CD14-positive monocyte (primary cell): ENCODE results near the gene LMX1B. TPM values are rescaled to one million over a fixed set of nuclear protein-coding genes. Genes with fewer than 3 reads are reported as not detected.

Experiments
- DNase-seq, 3 donors: peaks; one replicate each; pipeline ENCODE4 v3.0.0-alpha.2; 2011 to 2022
- H2AFZ ChIP-seq: 2 replicates; pipeline ENCODE4 v1.6.0; 2012; ENCODE audit warnings: mild to moderate bottlenecking, low read depth, low read length, inconsistent platforms; ENCODE audit not compliant: insufficient read depth, poor library complexity, severe bottlenecking
- H3K27ac ChIP-seq, 2 donors: 1 replicate in 1 of 2; 2 replicates in 1 of 2; pipeline ENCODE4 v1.5.1; 2012 to 2013; ENCODE audit warnings: low read length in 2 of 2, control low read depth in 1 of 2, inconsistent platforms in 1 of 2, low read depth in 1 of 2, mild to moderate bottlenecking in 1 of 2
- H3K27me3 ChIP-seq, 2 donors: one replicate each; pipeline versions ENCODE4 v1.6.0 to v1.6.1; 2011 to 2013; ENCODE audit warnings: low read length in 2 of 2; ENCODE audit not compliant: control insufficient read depth in 2 of 2, insufficient read depth in 2 of 2
- H3K36me3 ChIP-seq, 2 donors: replicated peaks in 1 of 2; 1 replicate in 1 of 2; 2 replicates in 1 of 2; pipeline versions ENCODE4 v1.5.1 to v1.6.1; 2012 to 2013; ENCODE audit warnings: low read length in 2 of 2, control low read depth in 1 of 2, inconsistent platforms in 1 of 2, mild to moderate bottlenecking in 1 of 2; ENCODE audit not compliant: insufficient read depth in 2 of 2, control insufficient read depth in 1 of 2
- H3K4me1 ChIP-seq, 2 donors: 1 replicate in 1 of 2; 2 replicates in 1 of 2; pipeline versions ENCODE4 v1.5.1 to v1.6.1; 2012 to 2013; ENCODE audit warnings: low read length in 2 of 2, control low read depth in 1 of 2, inconsistent platforms in 1 of 2, mild to moderate bottlenecking in 1 of 2, moderate library complexity in 1 of 2; ENCODE audit not compliant: insufficient read depth in 2 of 2, control insufficient read depth in 1 of 2
- H3K4me2 ChIP-seq: replicated peaks from 2 replicates; pipeline ENCODE3; 2012; ENCODE audit warnings: low read length, moderate library complexity, mild to moderate bottlenecking; ENCODE audit not compliant: poor library complexity, severe bottlenecking; ENCODE audit errors: extremely low read depth
- H3K4me3 ChIP-seq, 3 experiments: fragments of 200-600 bp in 1 of 3; sonication (generic) in 1 of 3; replicated peaks in 1 of 3; 1 replicate in 2 of 3; 2 replicates in 1 of 3; pipeline ENCODE4 v1.5.1; 2011 to 2013; ENCODE audit warnings: low read length in 3 of 3, mild to moderate bottlenecking in 3 of 3, control low read depth in 2 of 3, low read depth in 2 of 3, inconsistent platforms in 1 of 3, moderate library complexity in 1 of 3
- H3K79me2 ChIP-seq: 2 replicates; pipeline ENCODE4 v1.6.0; 2012; ENCODE audit warnings: mild to moderate bottlenecking, control low read depth, inconsistent platforms, low read length, moderate library complexity; ENCODE audit not compliant: insufficient read depth
- H3K9ac ChIP-seq: 2 replicates; pipeline ENCODE4 v1.6.0; 2017; ENCODE audit warnings: low read length, mild to moderate bottlenecking; ENCODE audit not compliant: insufficient read depth, poor library complexity, severe bottlenecking
- H3K9me3 ChIP-seq, 2 donors: replicated peaks in 1 of 2; 1 replicate in 1 of 2; 2 replicates in 1 of 2; pipeline versions ENCODE4 v1.5.1 to v1.6.1; 2012 to 2013; ENCODE audit warnings: low read length in 2 of 2, control low read depth in 1 of 2; ENCODE audit not compliant: control insufficient read depth in 1 of 2, insufficient read depth in 1 of 2
- H4K20me1 ChIP-seq: 2 replicates; pipeline ENCODE4 v1.6.0; 2012; ENCODE audit warnings: mild to moderate bottlenecking, low read length, control low read depth, moderate library complexity; ENCODE audit not compliant: insufficient read depth
- H3K27ac Mint-ChIP-seq, 7 donors: one replicate each; pipeline ENCODE4 v1.8.0; 2020; ENCODE audit warnings: mild to moderate bottlenecking in 7 of 7, mixed read lengths in 7 of 7, moderate library complexity in 6 of 7, inconsistent platforms in 2 of 7
- H3K27me3 Mint-ChIP-seq, 3 donors: one replicate each; pipeline ENCODE4 v1.8.0; 2021 to 2022; ENCODE audit warnings: low read depth in 3 of 3, mild to moderate bottlenecking in 3 of 3, mixed read lengths in 3 of 3, moderate library complexity in 3 of 3, inconsistent platforms in 1 of 3
- H3K36me3 Mint-ChIP-seq, 2 donors: one replicate each; pipeline ENCODE4 v1.8.0; 2020; ENCODE audit warnings: mixed read lengths in 2 of 2, inconsistent platforms in 1 of 2, mild to moderate bottlenecking in 1 of 2
- H3K4me1 Mint-ChIP-seq: one replicate; pipeline ENCODE4 v1.8.0; 2020; ENCODE audit warnings: mild to moderate bottlenecking, mixed read lengths
- H3K4me3 Mint-ChIP-seq, 2 donors: one replicate each; pipeline ENCODE4 v1.8.0; 2020; ENCODE audit warnings: mild to moderate bottlenecking in 2 of 2, mixed read lengths in 2 of 2, moderate library complexity in 1 of 2
- H3K9me3 Mint-ChIP-seq, 7 donors: one replicate each; pipeline ENCODE4 v1.8.0; 2020 to 2022; ENCODE audit warnings: mixed read lengths in 7 of 7, mild to moderate bottlenecking in 6 of 7, moderate library complexity in 6 of 7, inconsistent platforms in 2 of 7
- CTCF ChIP-seq: fragments of 200-600 bp; IDR thresholded peaks from one replicate; pipeline ENCODE4 v1.8.0; 2022; ENCODE audit warnings: antibody characterized with exemption, mild to moderate bottlenecking
- WGBS: methylation state at CpG from one replicate; pipeline ENCODE4 v1.1.5; 2013; ENCODE audit warnings: missing lambda C conversion rate; ENCODE audit not compliant: insufficient coverage; 5-methylcytosine and 5-hydroxymethylcytosine counted together
- intact Hi-C, 2 donors: fragments of 100-400 bp; cut with micrococcal nuclease; formaldehyde crosslinking; loops; one replicate each; pipeline versions ENCODE4 v1.15.0 to v1.15.1; 2023
- polyA plus RNA-seq, 3 donors: library from polyadenylated mRNA; depleted of rRNA in 1 of 3; unstranded in 2 of 3; stranded (reverse) in 1 of 3; fragments of 300-500 nt in 2 of 3; fragments of >200 nt in 1 of 3; fragmentation: Illumina TruSeq in 2 of 3; gene quantifications; 1 replicate in 2 of 3; 2 replicates in 1 of 3; pipeline ENCODE4 v1.2.3, GENCODE V29; 2012 to 2021

LMX1B gene
- polyA plus RNA-seq, 3 donors, result not detected

- Histone ChIP-seq H3K79me2 (no peaks in the 10 kb centered on the region), H3K4me2 (no peak overlapping the region), H3K9me3 (no peaks in the 10 kb centered on the region), H3K9ac (no peak overlapping the region), H3K27me3 (peaks cover 0 to 7% of the 10 kb centered on the region in 2 donors), H3K36me3 (no peaks in the 10 kb centered on the region), H3K4me1 (no peaks in the 10 kb centered on the region), H3K27ac (no peak overlapping the region), H3K4me3 (no peak overlapping the region), H2AFZ (no peak overlapping the region), H4K20me1 (no peaks in the 10 kb centered on the region)
- DNase-seq, result no peak
- Mint-ChIP-seq H3K9me3 (peaks cover 0 to 2% (median 0%) of the 10 kb centered on the region in 7 donors), H3K36me3 (no peaks in the 10 kb centered on the region), H3K4me1 (no peaks in the 10 kb centered on the region), H3K27ac (no peak overlapping the region), H3K27me3 (peaks cover 21 to 26% (median 21%) of the 10 kb centered on the region in 3 donors), H3K4me3 (no peak overlapping the region)
- no peak for TF ChIP-seq CTCF
- WGBS, result 97% methylated on average over 19 of the region's 20 CpGs
- intact Hi-C loops, result no loop called here
Measured at GRCh38 chr9:126692041-126692758, 78.5 kb downstream of the LMX1B start.

- 93% methylated on average over 32 of the region's 32 CpGs for WGBS
- intact Hi-C loops, result no loop called here
- no peak overlapping the region for H3K4me3 ChIP-seq
- no peaks in the 10 kb centered on the region for H3K4me1 ChIP-seq
- no peak overlapping the region for H3K27ac ChIP-seq
- peaks cover 18 to 21% (median 20%) of the 10 kb centered on the region in 3 donors for H3K27me3 Mint-ChIP-seq
- H3K36me3 Mint-ChIP-seq, result no peaks in the 10 kb centered on the region
- no peak overlapping the region for H2AFZ ChIP-seq
- H3K9me3 Mint-ChIP-seq, result peaks cover 0 to 2% (median 0%) of the 10 kb centered on the region in 7 donors
- H3K9me3 ChIP-seq, result no peaks in the 10 kb centered on the region
- no peak for TF ChIP-seq CTCF
- no peak overlapping the region for H3K4me3 Mint-ChIP-seq
- H3K4me2 ChIP-seq, result no peak overlapping the region
- H3K9ac ChIP-seq, result no peak overlapping the region
- no peak for DNase-seq
- H3K79me2 ChIP-seq, result no peaks in the 10 kb centered on the region
- H3K27ac Mint-ChIP-seq, result no peak overlapping the region
- H4K20me1 ChIP-seq, result no peaks in the 10 kb centered on the region
- peaks cover 0 to 7% of the 10 kb centered on the region in 2 donors for H3K27me3 ChIP-seq
- no peaks in the 10 kb centered on the region for H3K4me1 Mint-ChIP-seq
- H3K36me3 ChIP-seq, result no peaks in the 10 kb centered on the region
Measured at GRCh38 chr9:126692759-126693427, 79.2 kb downstream of the LMX1B start.
